HepG2 (cell line): Measurements from ENCODE around the gene MED12L. TPM values are rescaled to one million over a fixed set of nuclear protein-coding genes. Genes with fewer than 3 reads are reported as not detected.

ENCODE experiments used
- ATM ChIP-seq: fragments of 450-650 bp; IDR thresholded peaks from 2 replicates; pipeline ENCODE4 v1.7.1; 2017; ENCODE audit warnings: mild to moderate bottlenecking, borderline replicate concordance
- CENPT ChIP-seq: sonication (generic); formaldehyde crosslinking; IDR thresholded peaks from 2 replicates; pipeline ENCODE4 v1.8.0; 2022; ENCODE audit warnings: low read depth, mild to moderate bottlenecking, moderate library complexity, missing genetic modification reagents
- E2F5 ChIP-seq: sonication (generic); formaldehyde crosslinking; conservative IDR thresholded peaks from 2 replicates; pipeline ENCODE4 v1.4.0; 2020; ENCODE audit warnings: missing genetic modification reagents
- ISL2 ChIP-seq: sonication (generic); formaldehyde crosslinking; IDR thresholded peaks from 2 replicates; pipeline ENCODE4 v1.5.0; 2020; ENCODE audit warnings: missing genetic modification reagents
- MAF1 ChIP-seq: sonication (generic); formaldehyde crosslinking; IDR thresholded peaks from 2 replicates; pipeline ENCODE4 v1.5.0; 2020; ENCODE audit warnings: missing genetic modification reagents, borderline replicate concordance
- MXI1 ChIP-seq: IDR thresholded peaks from 3 replicates; pipeline ENCODE4 v1.6.1; 2012; ENCODE audit warnings: low read depth, low read length, inconsistent platforms, borderline replicate concordance
- NFE2L1 ChIP-seq: sonication (generic); formaldehyde crosslinking; IDR thresholded peaks from 2 replicates; pipeline ENCODE4 v1.4.0; 2020; ENCODE audit warnings: missing genetic modification reagents, mild to moderate bottlenecking, borderline replicate concordance
- PRDM10 ChIP-seq: sonication (generic); formaldehyde crosslinking; IDR thresholded peaks from 2 replicates; pipeline ENCODE4 v1.4.0; 2020; ENCODE audit warnings: low read depth, missing genetic modification reagents
- SP140L ChIP-seq: sonication (generic); formaldehyde crosslinking; IDR thresholded peaks from 2 replicates; pipeline ENCODE4 v1.4.0; 2020; ENCODE audit warnings: missing genetic modification reagents, borderline replicate concordance
- STAT6 ChIP-seq: sonication (generic); formaldehyde crosslinking; IDR thresholded peaks from 2 replicates; pipeline ENCODE4 v1.4.0; 2020; ENCODE audit warnings: missing genetic modification reagents, mild to moderate bottlenecking, borderline replicate concordance
- TBX3 ChIP-seq: fragments of 450-650 bp; IDR thresholded peaks from 2 replicates; pipeline ENCODE4 v1.6.1; 2017; ENCODE audit warnings: antibody characterized with exemption, mild to moderate bottlenecking, inconsistent platforms, borderline replicate concordance
- XBP1 ChIP-seq: sonication (generic); formaldehyde crosslinking; IDR thresholded peaks from 2 replicates; pipeline ENCODE4 v1.5.0; 2020; ENCODE audit warnings: missing genetic modification reagents
- YEATS2 ChIP-seq: sonication (generic); formaldehyde crosslinking; IDR thresholded peaks from 2 replicates; pipeline ENCODE4 v1.4.0; 2020; ENCODE audit warnings: missing genetic modification reagents, borderline replicate concordance
- ZBTB7A ChIP-seq: sonication (generic); formaldehyde crosslinking; IDR thresholded peaks from 2 replicates; pipeline ENCODE4 v1.8.0; 2022; ENCODE audit warnings: mild to moderate bottlenecking, missing genetic modification reagents
- ZNF569 ChIP-seq: sonication (generic); formaldehyde crosslinking; IDR thresholded peaks from 2 replicates; pipeline ENCODE4 v1.5.0; 2020; ENCODE audit warnings: mild to moderate bottlenecking, missing genetic modification reagents, moderate library complexity, borderline replicate concordance
- ZNF609 ChIP-seq: sonication (generic); formaldehyde crosslinking; IDR thresholded peaks from 2 replicates; pipeline ENCODE4 v1.4.0; 2020; ENCODE audit warnings: mild to moderate bottlenecking, missing genetic modification reagents, borderline replicate concordance
- polyA plus RNA-seq, 8 experiments: library from polyadenylated mRNA; depleted of rRNA in 3 of 8; stranded (reverse) in 7 of 8; unstranded in 1 of 8; fragments of >200 nt; fragmentation: Illumina TruSeq in 4 of 8; extraction: Trizol in 4 of 8; gene quantifications; 2 replicates each; pipeline versions ENCODE4 v1.2.1 to v1.2.3, GENCODE V29; 2011 to 2016; ENCODE audit warnings: low read depth in 4 of 8, missing spikeins in 1 of 8, mixed read lengths in 1 of 8; ENCODE audit not compliant: insufficient read depth in 1 of 8
- total RNA-seq, 5 experiments: library from RNA; depleted of rRNA; stranded (reverse); fragments of >200 nt; fragmentation: Illumina TruSeq; extraction: Trizol; gene quantifications; 2 replicates each; pipeline ENCODE4 v1.2.3, GENCODE V29; 2016; ENCODE audit warnings: low read depth in 1 of 5

The MED12L gene
- total and polyA plus RNA-seq, 2 of the 13 experiments (the other 11 are each of a cell fraction or from before 2014, with no cell fraction given) = 0.07 to 0.64 TPM

GRCh38 chr3:151197981-151198767, 112.7 kb downstream of the MED12L start (continued):
- TF ChIP-seq ISL2 (CRISPR knock-in tag) (peak; percentile 98), YEATS2 (CRISPR knock-in tag) (no peak), SP140L (CRISPR knock-in tag) (no peak), MAF1 (CRISPR knock-in tag) (no peak), CENPT (no peak), PRDM10 (CRISPR knock-in tag) (0 out of 2 replicates have a peak, but pooled peaks have one; percentile 36), NFE2L1 (CRISPR knock-in tag) (no peak), MXI1 (no peak), XBP1 (CRISPR knock-in tag) (no peak), E2F5 (CRISPR knock-in tag) (no peak), ZNF569 (CRISPR knock-in tag) (no peak), ZBTB7A (no peak), ZNF609 (CRISPR knock-in tag) (peak; percentile 88), STAT6 (CRISPR knock-in tag) (no peak; the same call in 1 of the 2 replicates), ATM (no peak), TBX3 (peak; percentile 92)
